H1 (cell line): ENCODE results near the gene BAIAP2. TPM values are rescaled to one million over a fixed set of nuclear protein-coding genes. Genes with fewer than 3 reads are reported as not detected.

Source experiments
- CTCF ChIA-PET: fragments of 300-600 bp; sonication (Branson Sonifier 250); formaldehyde crosslinking; loops from one replicate; lab custom pipeline; 2021; ENCODE audit not compliant: partially characterized antibody; lab: Charles Lee
- POLR2A ChIA-PET: fragments of 300-600 bp; sonication (Branson Sonifier 250); formaldehyde crosslinking; loops from one replicate; lab custom pipeline; 2021; ENCODE audit warnings: inconsistent platforms; ENCODE audit not compliant: partially characterized antibody; lab: Charles Lee
- DNase-seq, 2 experiments: peaks; one replicate each; pipeline versions ENCODE4 v3.0.0 to v3.0.0-alpha.2; 2010 to 2022; ENCODE audit warnings: low spot score in 2 of 2, low read depth in 1 of 2, mixed read lengths in 1 of 2
- FAIRE-seq: peaks from 2 replicates; lab custom pipeline; 2011; peaks lifted over from hg19 to GRCh38; lab: Jason Lieb, UNC
- H2AFZ ChIP-seq: 2 replicates; pipeline ENCODE4 v1.8.1; 2012; ENCODE audit warnings: low read length, inconsistent platforms
- H2AK5ac ChIP-seq: 2 replicates; pipeline ENCODE4 v1.6.1; 2013; ENCODE audit warnings: low read depth, low read length
- H2BK120ac ChIP-seq: replicated peaks from 2 replicates; pipeline ENCODE3; 2013; ENCODE audit warnings: low read depth, low read length, inconsistent platforms
- H2BK12ac ChIP-seq: 2 replicates; pipeline ENCODE4 v1.6.1; 2013; ENCODE audit warnings: low read depth, low read length
- H2BK15ac ChIP-seq: 2 replicates; pipeline ENCODE4 v1.6.1; 2013; ENCODE audit warnings: low read length
- H2BK20ac ChIP-seq: 2 replicates; pipeline ENCODE4 v1.6.1; 2013; ENCODE audit warnings: low read length
- H2BK5ac ChIP-seq: 2 replicates; pipeline ENCODE4 v1.6.1; 2013; ENCODE audit warnings: low read depth, low read length
- H3K14ac ChIP-seq: 2 replicates; pipeline ENCODE4 v1.6.1; 2013; ENCODE audit warnings: inconsistent platforms; ENCODE audit not compliant: insufficient read length
- H3K18ac ChIP-seq: 2 replicates; pipeline ENCODE4 v1.6.1; 2013; ENCODE audit warnings: low read length; ENCODE audit errors: extremely low read depth
- H3K23ac ChIP-seq: 2 replicates; pipeline ENCODE4 v1.6.1; 2013; ENCODE audit warnings: inconsistent platforms; ENCODE audit not compliant: insufficient read length
- H3K23me2 ChIP-seq: 2 replicates; pipeline ENCODE4 v1.6.1; 2013; ENCODE audit warnings: low read depth, low read length
- H3K27ac ChIP-seq: 2 replicates; pipeline ENCODE4 v1.6.1; 2011; ENCODE audit warnings: low read depth, low read length, inconsistent platforms
- H3K27me3 ChIP-seq, 4 experiments: replicated peaks in 1 of 4; 1 replicate in 1 of 4; 2 replicates in 3 of 4; pipeline versions ENCODE4 v1.6.1 to v1.8.1; 2011 to 2013; ENCODE audit warnings: low read length in 3 of 4, mild to moderate bottlenecking in 3 of 4, inconsistent platforms in 2 of 4, mixed read lengths in 2 of 4, moderate library complexity in 1 of 4; ENCODE audit not compliant: control insufficient read depth in 3 of 4, insufficient read depth in 3 of 4; ENCODE audit errors: extremely low read depth in 1 of 4
- H3K36me3 ChIP-seq, 4 experiments: 2 replicates each; pipeline versions ENCODE4 v1.6.1 to v1.8.1; 2011 to 2013; ENCODE audit warnings: mild to moderate bottlenecking in 4 of 4, low read length in 3 of 4, moderate library complexity in 2 of 4, control low read depth in 1 of 4, inconsistent platforms in 1 of 4; ENCODE audit not compliant: insufficient read depth in 4 of 4, control insufficient read depth in 2 of 4
- H3K4ac ChIP-seq: replicated peaks from 2 replicates; pipeline ENCODE3; 2013; ENCODE audit warnings: low read length, low read depth, mixed read lengths, inconsistent platforms; ENCODE audit not compliant: insufficient read length
- H3K4me1 ChIP-seq, 4 experiments: replicated peaks in 1 of 4; 1 replicate in 1 of 4; 2 replicates in 3 of 4; pipeline versions ENCODE4 v1.6.1 to v1.8.1; 2011 to 2013; ENCODE audit warnings: low read length in 3 of 4, inconsistent platforms in 2 of 4, mixed read lengths in 1 of 4; ENCODE audit not compliant: insufficient read depth in 4 of 4, control insufficient read depth in 3 of 4
- H3K4me2 ChIP-seq, 2 experiments: 2 replicates each; pipeline versions ENCODE4 v1.6.1 to v1.8.1; 2011 to 2013; ENCODE audit warnings: low read depth in 2 of 2, low read length in 2 of 2, control low read depth in 1 of 2, inconsistent platforms in 1 of 2, mild to moderate bottlenecking in 1 of 2; ENCODE audit not compliant: insufficient read depth in 1 of 2
- H3K4me3 ChIP-seq, 4 experiments: fragments of 200-600, 300-600 bp in 1 of 4; sonication (generic), shearing (Covaris generic), sonication (Bioruptor Twin) in 1 of 4; 2 replicates each; pipeline versions ENCODE4 v1.5.1 to v1.8.1; 2011 to 2016; ENCODE audit warnings: low read length in 4 of 4, low read depth in 3 of 4, control low read depth in 2 of 4, inconsistent platforms in 2 of 4, mild to moderate bottlenecking in 2 of 4, mixed read lengths in 1 of 4, moderate library complexity in 1 of 4; ENCODE audit not compliant: insufficient read depth in 2 of 4; ENCODE audit errors: extremely low read depth in 1 of 4
- H3K56ac ChIP-seq: replicated peaks from 2 replicates; pipeline ENCODE3; 2013; ENCODE audit warnings: low read depth, mild to moderate bottlenecking, mixed read lengths, low read length, inconsistent platforms; ENCODE audit not compliant: insufficient read length
- H3K79me1 ChIP-seq: 2 replicates; pipeline ENCODE4 v1.6.1; 2013; ENCODE audit warnings: low read depth, low read length, control low read depth
- H3K79me2 ChIP-seq, 2 experiments: 2 replicates each; pipeline versions ENCODE4 v1.6.1 to v1.8.1; 2012 to 2013; ENCODE audit warnings: low read length in 2 of 2, mild to moderate bottlenecking in 2 of 2, inconsistent platforms in 1 of 2; ENCODE audit not compliant: insufficient read depth in 2 of 2, control insufficient read depth in 1 of 2
- H3K9ac ChIP-seq, 4 experiments: replicated peaks in 1 of 4; 1 replicate in 1 of 4; 2 replicates in 3 of 4; pipeline versions ENCODE4 v1.6.1 to v1.8.1; 2011 to 2013; ENCODE audit warnings: low read depth in 3 of 4, low read length in 3 of 4, control low read depth in 2 of 4, mild to moderate bottlenecking in 2 of 4, moderate library complexity in 2 of 4, inconsistent platforms in 1 of 4; ENCODE audit errors: extremely low read depth in 1 of 4
- H3K9me3 ChIP-seq, 2 experiments: 2 replicates each; pipeline versions ENCODE4 v1.6.1 to v1.8.1; 2012 to 2013; ENCODE audit warnings: mild to moderate bottlenecking in 2 of 2, moderate library complexity in 2 of 2, control low read depth in 1 of 2, inconsistent platforms in 1 of 2, low read depth in 1 of 2, low read length in 1 of 2, mixed read lengths in 1 of 2; ENCODE audit not compliant: insufficient read depth in 2 of 2
- H4K20me1 ChIP-seq, 2 experiments: replicated peaks in 1 of 2; 2 replicates each; pipeline versions ENCODE3 to v1.8.1; 2011 to 2013; ENCODE audit warnings: inconsistent platforms in 2 of 2, low read length in 2 of 2, mild to moderate bottlenecking in 1 of 2; ENCODE audit not compliant: insufficient read depth in 2 of 2, control insufficient read depth in 1 of 2
- H4K5ac ChIP-seq: 2 replicates; pipeline ENCODE4 v1.6.1; 2013; ENCODE audit warnings: low read length, low read depth, mixed read lengths, inconsistent platforms; ENCODE audit not compliant: insufficient read length
- H4K8ac ChIP-seq: 2 replicates; pipeline ENCODE4 v1.8.0; 2013; ENCODE audit warnings: mild to moderate bottlenecking, moderate library complexity, low read length, inconsistent platforms; ENCODE audit not compliant: insufficient read depth; ENCODE audit errors: extremely low read depth
- H4K91ac ChIP-seq: replicated peaks from 2 replicates; pipeline ENCODE3; 2013; ENCODE audit warnings: low read length, mixed read lengths, inconsistent platforms; ENCODE audit not compliant: insufficient read length
- BRCA1 ChIP-seq: IDR thresholded peaks from 2 replicates; pipeline ENCODE4 v1.6.1; 2012; ENCODE audit warnings: low read depth, low read length, improper control_type of control experiment
- GABPA ChIP-seq: IDR thresholded peaks from 2 replicates; pipeline ENCODE4 v1.6.1; 2011; ENCODE audit warnings: mild to moderate bottlenecking, low read length, moderate library complexity, borderline replicate concordance; ENCODE audit not compliant: insufficient read depth
- JUN ChIP-seq: IDR thresholded peaks from 2 replicates; pipeline ENCODE4 v1.6.1; 2011; ENCODE audit warnings: low read depth, mild to moderate bottlenecking, improper control_type of control experiment, low read length
- POLR2AphosphoS5 ChIP-seq: IDR thresholded peaks from 2 replicates; pipeline ENCODE4 v1.6.1; 2011; ENCODE audit warnings: low read depth, low read length
- SIX5 ChIP-seq: IDR thresholded peaks from 2 replicates; pipeline ENCODE4 v1.6.1; 2011; ENCODE audit warnings: mild to moderate bottlenecking, low read depth, low read length
- SP4 ChIP-seq: IDR thresholded peaks from 2 replicates; pipeline ENCODE4 v1.6.1; 2012; ENCODE audit warnings: low read length, inconsistent platforms
- USF2 ChIP-seq: IDR thresholded peaks from 2 replicates; pipeline ENCODE4 v1.6.1; 2011; ENCODE audit warnings: low read length, improper control_type of control experiment
- YY1 ChIP-seq: IDR thresholded peaks from 2 replicates; pipeline ENCODE4 v1.6.1; 2011; ENCODE audit warnings: low read depth, mild to moderate bottlenecking, low read length
- ZNF274 ChIP-seq: IDR thresholded peaks from 2 replicates; pipeline ENCODE4 v1.7.0; 2012; ENCODE audit warnings: low read length, borderline replicate concordance; ENCODE audit errors: extremely low read depth
- WGBS, 2 experiments: shearing (Covaris generic) in 1 of 2; methylation state at CpG; one replicate each; pipeline versions ENCODE4 v1.1.6 to v1.1.7; 2013 to 2015; ENCODE audit warnings: low lambda C conversion rate in 2 of 2, mixed read lengths in 2 of 2, inconsistent platforms in 1 of 2, low coverage in 1 of 2, missing lambda C conversion rate in 1 of 2; ENCODE audit not compliant: insufficient replicate concordance in 2 of 2, insufficient coverage in 1 of 2, insufficient read length in 1 of 2; ENCODE audit errors: extremely low coverage in 1 of 2, missing lambda C conversion rate in 1 of 2; 5-methylcytosine and 5-hydroxymethylcytosine counted together
- polyA plus RNA-seq, 7 experiments: library from polyadenylated mRNA; depleted of rRNA in 3 of 7; stranded (reverse) in 5 of 7; unstranded in 2 of 7; fragments of >200 nt in 5 of 7; fragments of 200-250 nt in 2 of 7; gene quantifications; 1 replicate in 5 of 7; 2 replicates in 1 of 7; 4 replicates in 1 of 7; pipeline versions ENCODE4 v1.2.1 to v1.2.3, GENCODE V29; 2011 to 2013; ENCODE audit warnings: missing spikeins in 2 of 7, mixed read lengths in 2 of 7
- total RNA-seq: library from RNA; stranded (reverse); fragmentation: NEBNext Ultra II Directional; extraction: Animal tissue kit (Norgen Biotek cat#: 25700); gene quantifications from 2 replicates; pipeline ENCODE4 v1.2.1, GENCODE V29; 2021

BAIAP2 gene
- total and polyA plus RNA-seq, 2 of the 8 experiments (the other 6 are each of a cell fraction or from before 2014, with no cell fraction given) = 10.0 to 22.8 TPM

DNA sequence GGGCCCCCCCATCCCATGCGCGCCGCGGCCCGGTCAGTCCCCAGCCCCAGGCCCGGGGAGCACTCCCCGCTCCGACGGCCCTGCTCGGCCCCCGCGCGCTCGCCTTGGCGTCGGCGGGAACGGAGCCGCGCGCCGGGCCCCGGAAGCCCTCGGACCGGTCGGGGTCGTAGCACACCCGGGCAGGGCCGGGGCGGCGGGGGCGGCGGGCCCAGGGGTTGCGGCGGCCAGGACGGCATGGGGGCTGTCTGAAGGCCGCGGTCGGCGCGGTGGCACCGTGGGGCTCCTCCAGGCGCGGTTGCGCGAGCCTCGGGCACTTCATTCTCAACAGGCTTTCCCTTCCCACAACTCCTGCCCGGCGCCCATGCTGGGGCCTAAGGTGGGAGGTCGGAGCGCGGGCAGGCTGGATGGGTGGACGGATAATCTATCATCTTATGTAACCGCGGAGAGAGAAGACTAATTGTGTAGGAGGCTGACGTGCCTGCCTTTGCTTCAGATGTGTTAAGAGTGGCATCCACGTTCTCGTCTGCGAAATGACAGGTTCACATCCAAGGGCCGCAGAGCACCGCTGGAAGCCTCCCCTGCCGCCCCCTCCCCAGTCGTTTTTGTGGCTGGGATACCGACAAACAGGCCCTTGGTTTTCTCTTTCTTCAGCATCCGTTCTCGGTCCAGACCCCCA, 708 bp downstream of the BAIAP2 start:
- peaks cover 0 to 11% (median 5%) of the 10 kb centered on the region in 4 experiments; a peak in 5 of 7 replicates for H3K27me3 ChIP-seq
- no peak overlapping the region for H2BK15ac ChIP-seq
- H3K14ac ChIP-seq = no peak overlapping the region
- H2BK5ac ChIP-seq = no peak overlapping the region
- H3K4ac ChIP-seq = no peak overlapping the region
- H2AFZ ChIP-seq = no peak overlapping the region
- H3K79me1 ChIP-seq = peaks cover 13% of the 10 kb centered on the region
- H2BK20ac ChIP-seq = no peak overlapping the region
- no peak overlapping the region for H3K23ac ChIP-seq
- peaks cover 5 to 34% of the 10 kb centered on the region in 2 experiments for H4K20me1 ChIP-seq
- no peak overlapping the region for H3K27ac ChIP-seq
- FAIRE-seq (no peak), DNase-seq (peak in 1 of 2 experiments; percentile 65)
- no peak overlapping the region for H2AK5ac ChIP-seq
- H2BK12ac ChIP-seq = no peak overlapping the region
- no peaks in the 10 kb centered on the region for H3K36me3 ChIP-seq
- H3K79me2 ChIP-seq = peaks cover 0 to 32% of the 10 kb centered on the region in 2 experiments; a peak in 2 of 4 replicates
- H3K4me3 ChIP-seq = peak overlapping the region; percentile 55 to 83 (median 68)
- H4K91ac ChIP-seq = no peak overlapping the region
- peak overlapping the region in 2 of 4 experiments; percentile 6 to 65; a peak in 1 of 7 replicates for H3K9ac ChIP-seq
- H3K56ac ChIP-seq = no peak overlapping the region
- no peak overlapping the region for H2BK120ac ChIP-seq
- POLR2A ChIA-PET = interaction anchor here (0.8 to 5.9 kb wide), 18 partner anchors 10 to 79 kb away, joined by 3 to 42 read pairs (median 5); no protein-coding TSS in a partner anchor
- H3K4me2 ChIP-seq = peak overlapping the region; percentile 77 to 83
- CTCF ChIA-PET = interaction anchor here (0.9 to 15.3 kb wide), 2 partner anchors 10 to 62 kb away, joined by 3 to 103 read pairs; no protein-coding TSS in a partner anchor
- WGBS, 2 experiments = 8% methylated on average over 44 of the region's 66 CpGs; no CpG with 5 or more reads in 1 of the 2 experiments
- H3K4me1 ChIP-seq = peaks cover 0 to 22% (median 11%) of the 10 kb centered on the region in 4 experiments; a peak in 5 of 7 replicates
- no peak overlapping the region for H4K5ac ChIP-seq
- H3K9me3 ChIP-seq = no peaks in the 10 kb centered on the region
- H4K8ac ChIP-seq = 0 out of 2 replicates have a peak overlapping the region, but pooled peaks have one; percentile 15
- peaks cover 10% of the 10 kb centered on the region; the same call in 1 of the 2 replicates for H3K23me2 ChIP-seq
- H3K18ac ChIP-seq = no peak overlapping the region
- TF ChIP-seq USF2 (no peak), BRCA1 (no peak), SP4 (no peak), GABPA (no peak), POLR2AphosphoS5 (no peak), SIX5 (no peak), YY1 (no peak), ZNF274 (no peak), JUN (no peak)
